NCI-H2171 treated with DMSO at 0.1 percent for 48 hours (cell line): ENCODE measurements around the gene HSFX1.
"Not testable (repeated sequence)": the region's sequence is repeated elsewhere in the genome, so short reads cannot be mapped to it uniquely, and the experiment has no call there.

Source experiments
- DNase-seq: peaks from one replicate; lab custom pipeline; 2025; lab: John Stamatoyannopoulos, UW

Gene HSFX1, protein sequence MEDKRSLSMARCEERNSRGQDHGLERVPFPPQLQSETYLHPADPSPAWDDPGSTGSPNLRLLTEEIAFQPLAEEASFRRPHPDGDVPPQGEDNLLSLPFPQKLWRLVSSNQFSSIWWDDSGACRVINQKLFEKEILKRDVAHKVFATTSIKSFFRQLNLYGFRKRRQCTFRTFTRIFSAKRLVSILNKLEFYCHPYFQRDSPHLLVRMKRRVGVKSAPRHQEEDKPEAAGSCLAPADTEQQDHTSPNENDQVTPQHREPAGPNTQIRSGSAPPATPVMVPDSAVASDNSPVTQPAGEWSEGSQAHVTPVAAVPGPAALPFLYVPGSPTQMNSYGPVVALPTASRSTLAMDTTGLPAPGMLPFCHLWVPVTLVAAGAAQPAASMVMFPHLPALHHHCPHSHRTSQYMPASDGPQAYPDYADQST

DNA sequence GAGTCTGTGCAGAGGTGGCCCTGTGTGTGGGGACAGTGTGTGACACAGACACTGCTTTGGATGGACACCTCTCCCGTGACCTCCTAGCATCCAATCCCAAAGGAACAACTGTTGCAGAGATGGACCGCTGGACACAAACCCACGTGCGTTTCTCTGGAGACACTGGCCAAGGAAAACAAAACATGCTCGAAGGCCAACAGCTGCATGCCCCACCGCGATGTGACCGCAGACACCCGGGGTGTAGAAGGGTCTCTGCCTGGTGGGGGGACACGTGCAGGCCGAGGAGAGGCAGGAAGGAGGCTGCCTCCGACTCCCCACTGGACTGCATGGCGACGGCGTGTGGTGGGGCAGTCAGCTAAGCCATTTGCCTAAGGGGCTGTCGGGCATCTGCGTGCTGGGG is at the start of gene HSFX1:
Gene HSFX1 (plus strand): TSS at position 301 of the 400 bp plus-strand sequence. CDS start 614 bp downstream, outside the sequence.
- not testable (repeated sequence) for DNase-seq

DNA sequence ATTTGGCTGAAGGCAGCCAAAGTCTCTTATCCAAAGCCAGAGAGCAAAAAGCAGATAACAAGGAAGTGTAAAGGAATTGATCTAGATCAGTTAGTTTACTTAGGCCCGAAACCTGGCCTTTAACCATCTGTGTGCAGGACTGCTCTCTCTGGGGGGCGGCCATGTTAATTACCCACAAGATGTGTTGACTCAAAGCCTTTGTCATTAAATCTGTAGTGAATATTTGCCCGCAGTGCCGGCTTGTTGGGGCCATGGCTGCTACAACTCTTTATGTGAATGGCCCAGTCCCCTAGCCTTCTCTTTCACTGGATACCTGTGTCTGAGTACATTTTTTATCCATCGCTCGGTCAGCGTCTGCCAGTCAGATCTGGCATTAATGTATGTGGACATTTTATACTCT is 46.6 kb upstream of the HSFX1 start:
- not testable (repeated sequence) for DNase-seq

DNA sequence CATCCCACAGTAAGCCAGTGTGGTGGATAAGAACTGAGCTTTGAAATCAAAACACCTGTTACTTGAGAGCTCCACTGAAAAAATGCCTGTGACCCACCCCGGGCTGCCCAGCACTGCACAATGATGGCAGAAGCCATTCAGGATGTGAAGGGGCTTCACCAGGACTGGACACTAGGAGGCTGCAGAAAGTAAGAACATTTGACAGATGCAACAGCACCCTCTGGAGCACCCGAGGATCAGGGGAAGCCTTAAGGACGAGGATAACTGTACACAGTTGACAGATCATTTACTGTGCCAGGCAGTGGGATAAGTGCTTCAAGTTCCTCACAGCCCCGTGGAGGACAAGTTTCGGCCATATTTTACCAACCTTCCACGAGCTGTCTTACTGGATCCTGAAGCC is 31.6 kb upstream of the HSFX1 start:
- not testable (repeated sequence) for DNase-seq

DNA sequence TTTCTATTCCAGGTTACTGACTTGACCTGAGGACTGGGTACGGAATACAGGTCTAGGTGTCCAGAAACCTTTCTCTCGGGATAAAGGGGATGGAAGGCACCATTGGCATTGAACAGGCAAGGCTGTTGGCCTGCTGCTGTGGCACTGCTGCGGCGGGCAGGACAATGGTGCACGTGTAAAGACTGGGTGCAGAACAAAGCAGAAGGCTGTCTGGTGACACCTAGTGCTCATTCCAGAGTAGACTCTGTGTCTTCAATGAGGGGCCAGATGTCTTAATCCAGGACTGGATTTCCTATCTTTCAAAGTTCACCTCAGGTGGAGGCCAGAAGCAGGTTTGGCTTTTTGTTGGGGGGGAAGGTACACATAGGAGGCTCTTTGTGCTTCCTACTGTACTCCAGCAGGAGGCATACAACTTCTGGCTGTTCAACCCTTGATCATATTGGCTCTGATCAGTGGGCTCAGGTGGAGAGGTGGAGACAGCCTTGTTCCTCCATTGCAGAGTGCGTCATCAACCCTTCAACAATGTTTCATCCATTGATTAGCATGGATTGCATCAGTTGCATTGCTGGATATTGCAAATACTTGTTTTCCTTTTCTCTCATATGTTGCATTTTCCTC is 27.4 kb upstream of the HSFX1 start:
- DNase-seq, result not testable (repeated sequence)

DNA sequence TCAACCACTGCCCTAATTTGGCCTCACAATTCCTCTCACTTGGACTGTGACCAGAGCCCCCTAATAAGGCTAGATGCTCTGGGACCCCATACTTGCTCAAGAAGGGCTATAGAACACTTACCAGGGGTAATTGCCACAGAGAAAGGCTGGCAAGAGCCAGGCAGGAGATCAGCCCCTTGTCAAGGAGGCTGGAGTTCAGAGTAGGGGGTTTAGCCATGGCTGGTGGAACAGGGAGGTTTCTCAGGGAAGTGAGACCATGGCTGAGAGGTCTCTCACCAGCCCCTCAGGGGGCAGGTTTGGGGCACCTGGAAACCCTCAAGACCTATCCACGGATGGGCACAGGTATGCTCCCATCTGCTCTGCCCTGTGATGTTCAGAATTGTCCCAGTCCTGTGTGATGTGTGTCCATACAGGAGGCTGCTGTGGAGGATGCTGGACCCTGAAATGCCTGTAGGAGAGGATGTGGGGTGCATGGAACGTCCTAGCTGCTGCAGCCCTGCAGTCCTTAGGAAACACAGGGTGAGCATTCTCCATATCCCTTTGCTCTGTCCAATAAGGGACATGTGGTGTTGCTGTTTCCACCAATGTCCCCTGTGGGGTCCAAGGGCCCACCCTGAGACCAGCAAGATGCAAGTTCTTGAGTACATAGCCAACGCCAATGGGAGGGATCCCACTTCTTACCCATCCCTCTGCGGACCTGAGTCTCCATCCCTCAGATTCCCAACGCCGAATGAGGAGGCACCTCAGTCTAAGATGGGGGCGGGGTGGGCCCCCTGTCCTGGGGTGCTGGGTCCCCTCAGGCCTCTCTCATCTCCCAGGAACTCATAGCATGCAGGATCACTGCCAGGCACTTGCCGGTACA is 16.4 kb upstream of the HSFX1 start:
- no peak for DNase-seq

DNA sequence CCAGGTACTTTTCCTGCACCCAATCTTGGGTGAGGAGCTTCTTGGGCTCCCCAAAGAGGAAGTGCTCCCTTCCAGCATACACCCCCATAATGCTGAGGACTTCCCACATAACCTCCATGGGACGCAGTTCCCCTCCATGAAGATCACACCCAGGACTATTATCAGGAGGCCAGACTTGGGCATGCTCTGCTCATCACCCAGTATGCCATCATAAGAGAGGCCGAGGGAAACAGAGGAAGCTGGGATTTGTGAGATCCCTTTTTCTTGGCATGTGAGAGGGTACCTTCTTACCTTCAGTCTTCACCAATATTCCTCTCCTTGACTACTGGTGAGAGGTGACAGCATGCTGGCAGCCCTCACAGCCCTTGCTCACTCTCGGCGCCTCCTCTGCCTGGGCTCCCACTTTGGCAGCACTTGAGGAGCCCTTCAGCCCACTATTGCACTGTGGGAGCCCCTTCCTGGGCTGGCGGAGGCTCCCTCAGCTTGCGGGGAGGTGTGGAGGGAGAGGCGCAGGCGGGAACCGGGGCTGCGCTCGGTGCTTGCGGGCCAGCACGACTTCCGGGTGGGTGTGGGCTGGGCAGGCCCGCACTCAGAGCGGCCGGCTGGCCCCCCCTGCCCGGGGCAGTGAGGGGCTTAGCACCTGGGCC is 15.7 kb upstream of the HSFX1 start:
- no peak for DNase-seq

DNA sequence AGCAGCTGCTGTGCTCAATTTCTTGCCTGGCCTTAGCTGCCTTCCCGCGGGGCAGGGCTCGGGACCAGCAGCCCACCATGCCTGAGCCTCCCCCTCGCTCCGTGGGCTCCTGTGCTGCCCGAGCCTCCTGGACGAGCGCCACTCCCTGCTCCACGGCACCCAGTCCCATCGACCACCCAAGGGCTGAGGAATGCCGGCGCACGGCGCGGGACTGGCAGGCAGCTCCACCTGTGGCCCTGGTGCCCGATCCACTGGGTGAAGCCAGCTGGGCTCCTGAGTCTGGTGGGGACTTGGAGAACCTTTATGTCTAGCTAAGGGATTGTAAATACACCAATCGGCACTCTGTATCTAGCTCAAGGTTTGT is 15.2 kb upstream of the HSFX1 start:
- not testable (repeated sequence) for DNase-seq

DNA sequence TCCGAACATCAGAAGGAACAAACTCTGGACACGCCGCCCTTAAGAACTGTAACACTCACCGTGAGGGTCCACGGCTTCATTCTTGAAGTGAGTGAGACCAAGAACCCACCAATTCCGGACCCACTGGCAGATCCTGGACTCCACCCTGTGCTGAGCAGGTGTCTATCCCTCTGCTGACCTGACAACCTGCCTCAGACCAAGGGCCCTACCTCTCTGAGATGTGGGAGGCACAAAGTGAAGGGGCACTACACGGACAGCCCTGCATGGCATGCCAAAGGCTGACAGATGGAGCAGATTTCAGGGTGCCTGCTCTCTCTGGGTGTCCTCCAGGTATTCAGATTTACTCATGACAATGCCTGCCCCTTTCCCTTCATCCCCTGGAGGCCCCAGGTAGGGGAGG is 14.0 kb upstream of the HSFX1 start:
- no peak for DNase-seq

DNA sequence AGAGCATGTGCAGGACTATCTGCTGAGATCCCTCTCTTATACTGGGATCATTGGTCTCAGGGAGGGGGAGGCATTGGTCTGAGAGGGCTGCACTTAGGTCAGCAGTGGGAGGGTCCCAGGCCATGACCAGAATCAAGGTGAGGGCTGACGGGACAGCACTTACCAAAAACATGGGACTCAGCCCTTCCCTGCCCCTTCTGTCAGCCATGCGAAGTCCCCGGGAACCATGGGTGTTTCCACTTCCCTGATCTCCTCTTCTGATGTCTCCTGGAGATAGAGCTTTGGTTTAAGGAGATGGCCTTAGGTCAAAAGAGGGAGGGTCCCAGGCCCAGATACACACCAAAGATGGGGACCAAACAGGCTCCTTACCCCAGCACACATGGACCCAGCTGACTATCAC is 12.9 kb upstream of the HSFX1 start:
- no peak for DNase-seq

DNA sequence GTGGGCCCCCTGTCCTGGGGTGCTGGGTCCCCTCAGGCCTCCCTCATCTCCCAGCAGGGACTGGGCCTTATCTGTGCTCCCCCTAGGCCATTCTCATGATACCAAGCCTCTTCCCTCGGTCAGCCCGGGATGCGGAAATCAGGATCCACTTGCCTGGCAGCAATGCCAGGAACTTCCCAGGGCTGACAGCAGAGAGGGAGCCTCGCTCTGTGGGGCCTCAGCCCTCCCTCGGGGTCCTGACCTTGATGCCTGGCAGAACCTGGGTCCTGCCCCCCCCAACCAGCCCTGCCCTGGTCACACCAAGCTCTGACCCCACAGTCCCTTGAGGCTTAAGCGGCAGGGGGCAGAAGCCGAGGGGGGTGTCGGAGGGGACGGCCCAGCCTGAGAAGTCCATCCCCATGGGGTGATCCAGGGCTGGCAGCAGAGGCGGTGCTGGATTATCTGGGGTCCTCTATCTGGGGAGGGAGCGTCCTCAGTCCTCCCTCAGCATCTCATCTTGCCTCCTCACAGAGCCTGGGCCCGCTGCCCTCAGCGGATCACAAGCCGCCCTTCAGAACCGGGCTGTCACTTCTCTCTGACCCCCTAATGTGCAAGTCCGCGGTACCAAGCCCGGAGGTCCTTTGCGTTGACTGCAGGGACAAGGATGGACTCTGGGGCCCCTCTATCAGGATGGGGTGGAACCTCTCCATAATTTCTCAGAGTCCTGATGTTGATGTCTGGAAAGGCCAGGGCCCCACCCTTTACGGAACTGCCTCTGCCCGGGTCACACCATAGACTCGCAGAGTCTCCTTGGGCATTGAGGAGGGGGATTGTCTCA is 11.8 kb upstream of the HSFX1 start:
- DNase-seq, result not testable (repeated sequence)

DNA sequence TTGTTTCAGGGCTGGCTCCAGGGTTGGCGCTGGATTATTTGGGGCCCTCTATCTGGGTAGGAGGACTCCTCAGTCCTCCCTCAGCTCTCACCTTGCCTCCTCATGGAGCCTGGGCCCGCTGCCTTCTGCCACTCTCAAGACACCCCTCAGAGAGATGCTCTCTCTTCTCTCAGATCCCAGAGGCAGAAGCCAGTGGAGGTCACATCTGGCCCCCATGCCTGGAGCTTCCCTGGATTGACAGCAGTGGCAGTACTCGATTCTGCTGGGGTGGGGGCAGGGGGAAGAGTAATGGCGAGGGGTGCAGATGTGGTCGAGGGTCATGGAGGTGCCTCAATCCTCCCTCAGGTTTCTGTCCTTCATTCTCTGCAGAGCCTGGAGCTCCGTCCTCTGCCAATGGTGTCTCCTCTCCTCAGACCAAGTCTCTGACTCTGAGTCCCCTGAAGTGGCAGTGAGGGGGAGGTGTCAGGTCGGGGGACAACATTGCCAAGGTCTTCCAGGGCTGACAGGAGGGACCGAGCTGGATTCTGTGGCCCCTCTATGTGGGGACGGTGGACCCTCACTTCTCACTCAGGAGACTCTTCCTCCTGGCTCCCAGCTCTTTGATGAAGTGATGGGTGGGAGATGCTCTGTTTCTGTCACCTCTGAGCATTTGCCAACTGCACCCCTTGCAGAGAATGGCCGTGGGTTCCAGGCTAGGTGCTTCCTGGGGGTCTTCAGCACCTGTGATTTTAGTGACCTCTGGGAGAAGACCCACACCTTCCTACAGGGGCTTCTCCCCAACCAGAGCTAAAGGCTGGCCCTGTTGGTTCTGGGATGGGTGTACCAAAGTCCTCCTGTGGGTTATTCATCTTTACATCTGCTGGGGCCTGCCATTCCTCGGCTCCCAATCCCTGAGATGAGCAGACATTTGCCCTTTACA is 10.9 kb upstream of the HSFX1 start:
- no peak for DNase-seq

DNA sequence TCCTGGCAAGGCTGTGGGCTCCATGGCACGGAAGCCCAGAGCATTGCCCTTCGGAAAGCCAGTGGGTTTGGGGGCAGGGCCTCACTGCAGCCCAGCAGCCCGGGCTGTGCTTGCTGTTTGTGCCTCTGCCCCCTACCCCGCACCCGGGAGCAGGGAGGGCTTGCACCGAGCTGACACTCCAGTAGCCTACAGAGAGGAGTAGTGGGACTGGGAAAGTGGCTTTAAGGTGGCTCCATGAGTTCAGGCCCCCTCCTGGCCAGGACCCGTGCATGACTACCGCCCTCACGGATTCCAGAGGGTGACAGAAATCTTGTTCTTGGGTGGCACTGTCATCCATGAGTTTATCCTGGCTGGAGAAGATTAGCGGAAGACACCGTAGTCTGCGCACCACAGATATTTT is 3.5 kb upstream of the HSFX1 start:
- not testable (repeated sequence) for DNase-seq

DNA sequence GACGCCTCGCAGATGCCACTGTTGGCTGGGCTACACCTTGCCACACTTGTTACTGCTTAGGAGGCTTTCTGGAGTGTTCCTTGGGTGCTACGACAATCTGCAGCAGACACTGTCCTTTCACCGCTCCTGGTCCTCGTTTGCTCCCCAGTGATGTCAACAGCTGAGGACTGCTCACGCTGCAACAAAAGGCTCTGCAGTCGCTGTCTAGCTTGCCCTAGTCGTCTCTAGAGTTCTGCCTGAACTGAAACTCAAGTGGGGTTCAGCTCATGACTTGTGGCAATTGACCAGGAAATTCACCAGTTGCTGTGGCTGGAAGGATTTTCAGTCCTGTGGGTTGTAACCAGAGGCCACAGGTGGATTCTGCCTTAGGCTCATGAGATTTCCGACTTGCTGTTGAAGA is 842 bp upstream of the HSFX1 start:
- DNase-seq, result not testable (repeated sequence)

DNA sequence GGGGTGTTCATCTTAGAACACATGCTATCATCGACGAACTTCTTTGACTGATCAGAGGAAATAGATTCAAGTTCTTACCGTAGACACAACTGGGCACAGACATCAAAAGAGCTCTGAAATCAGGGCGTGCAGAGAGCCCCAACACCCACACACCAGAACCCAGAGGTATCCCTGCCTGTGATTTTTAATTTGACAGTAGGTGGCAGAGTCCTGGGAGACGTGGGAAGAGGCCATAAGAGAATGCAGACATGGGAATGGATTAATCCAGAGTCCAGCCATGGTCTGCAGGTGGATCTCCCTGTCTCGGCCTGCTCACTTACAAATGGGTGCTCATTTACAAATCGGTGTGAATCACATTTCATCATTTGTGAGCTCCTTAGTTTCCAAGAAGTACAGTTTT is 4.1 kb downstream of the HSFX1 start:
- DNase-seq, result not testable (repeated sequence)

DNA sequence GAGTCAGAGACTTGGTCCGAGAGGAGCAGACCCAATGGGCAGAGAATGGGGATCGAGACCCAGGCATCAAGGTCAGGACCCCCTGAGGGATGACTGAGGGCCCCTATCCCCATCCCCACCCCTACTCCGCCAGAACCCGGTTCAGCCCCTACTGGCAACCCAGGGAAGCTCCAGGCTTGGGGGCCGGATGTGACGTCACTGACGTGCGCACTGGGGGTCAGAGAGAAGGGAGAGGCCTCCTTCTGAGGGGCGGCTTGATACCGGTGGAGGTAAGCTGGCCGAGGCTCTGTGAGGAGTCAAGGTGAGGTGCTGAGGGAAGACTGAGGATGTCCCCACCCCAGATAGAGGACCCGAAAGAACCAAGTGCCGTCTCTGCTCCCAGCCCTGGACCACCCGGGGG is 7.9 kb downstream of the HSFX1 start, which contains the start of gene MAGEA9:
Gene MAGEA9 (plus strand): TSS at position 204 of the 400 bp plus-strand sequence. CDS start 4,281 bp downstream, outside the sequence.
- DNase-seq, result not testable (repeated sequence)

DNA sequence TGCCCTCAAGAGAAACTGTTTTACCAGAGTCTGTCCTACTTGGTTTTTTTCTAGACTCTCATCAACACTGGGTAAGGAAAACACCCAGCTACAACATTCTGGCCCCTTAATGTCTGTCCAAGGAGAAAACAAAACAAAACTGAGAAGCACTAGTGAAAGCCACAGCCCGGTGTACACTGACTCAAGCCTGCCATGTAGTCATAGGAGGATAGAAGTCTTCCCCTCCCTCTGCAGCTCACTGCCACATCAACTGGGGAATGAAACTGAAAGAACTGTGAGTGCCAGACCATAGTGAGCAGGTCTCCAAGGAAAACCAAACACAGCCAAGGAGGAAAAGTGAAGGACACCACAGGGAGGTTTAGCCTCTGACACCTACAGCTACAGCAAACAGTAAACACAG is 21.7 kb downstream of the HSFX1 start:
- not testable (repeated sequence) for DNase-seq

DNA sequence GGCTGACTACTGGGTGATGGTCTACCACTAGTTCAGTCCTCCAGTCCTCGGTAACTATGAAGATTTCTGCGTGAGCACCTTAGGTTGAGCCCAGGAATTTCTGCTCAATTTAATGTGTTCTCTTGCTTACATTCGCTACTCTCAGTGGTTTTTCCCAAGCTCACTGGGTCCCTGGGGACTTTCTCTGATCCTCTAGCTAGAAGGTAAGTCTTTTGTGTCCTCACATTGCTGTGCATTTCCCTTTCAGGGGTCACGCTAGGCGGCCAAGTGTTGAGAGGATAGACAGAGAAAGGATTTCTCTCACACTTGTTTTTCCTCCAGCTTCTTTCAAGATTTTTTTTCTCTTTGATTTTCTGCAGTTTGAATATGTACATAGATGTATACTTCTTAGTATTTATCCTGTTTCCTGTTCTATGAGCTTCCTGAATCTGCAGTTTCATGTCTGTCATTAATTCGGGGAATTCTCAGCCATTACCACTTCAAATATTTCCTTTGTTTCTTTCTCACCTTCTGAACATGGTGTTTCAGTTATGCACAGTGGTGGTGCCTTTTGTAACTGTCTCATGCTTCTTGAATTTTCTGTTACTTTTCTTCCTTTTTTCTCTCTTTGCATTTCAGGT is 25.3 kb downstream of the HSFX1 start:
- DNase-seq, result peak; percentile 3

DNA sequence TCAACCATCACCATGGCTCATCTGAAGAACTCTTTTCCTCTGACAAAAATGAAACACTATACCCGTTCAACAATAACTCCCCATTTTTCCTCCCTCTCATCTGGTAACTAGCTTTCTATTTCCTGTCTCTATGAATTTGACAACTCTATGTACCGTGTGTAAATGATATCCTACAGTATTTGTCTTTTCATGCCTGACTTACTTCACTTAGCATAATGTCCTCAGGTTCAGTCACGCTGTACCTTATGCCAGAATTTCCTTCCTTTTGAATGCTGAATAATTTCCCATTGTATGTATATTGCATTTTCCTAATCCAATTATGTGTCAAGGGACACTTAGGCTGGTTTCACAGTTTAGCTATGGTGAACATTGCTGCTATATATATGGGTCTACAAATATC is 26.1 kb downstream of the HSFX1 start:
- peak; percentile 60 for DNase-seq

DNA sequence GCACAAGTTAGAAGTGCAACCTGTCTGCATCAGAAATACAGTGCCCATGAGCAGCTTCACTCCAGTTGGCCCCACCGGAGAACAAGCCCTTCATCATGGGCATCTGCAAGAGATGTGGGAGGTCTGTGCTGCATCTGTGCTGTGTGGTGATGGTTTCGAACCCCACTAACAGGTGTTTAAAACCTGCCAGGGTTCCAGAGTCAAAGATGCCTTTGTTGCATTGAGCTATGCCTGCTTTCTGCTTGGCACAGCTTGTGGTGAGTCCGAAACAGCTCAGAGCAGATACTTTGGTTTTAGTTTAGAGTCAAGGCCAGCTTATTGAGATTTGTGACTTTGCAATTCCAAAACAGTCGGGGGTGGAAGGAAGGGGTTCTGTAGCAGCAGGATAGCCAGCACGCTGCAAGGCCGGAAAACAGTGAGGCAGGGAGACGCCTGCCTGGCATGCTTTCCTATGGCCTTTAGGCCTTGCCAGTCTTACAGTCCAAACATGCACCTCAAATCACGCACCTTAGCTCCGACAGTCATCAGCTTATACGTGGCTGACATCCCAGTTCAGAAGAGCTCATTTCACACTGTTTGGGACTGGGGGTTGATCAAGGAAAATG is 29.7 kb downstream of the HSFX1 start:
- no peak for DNase-seq
